HG02973 (cell line): ENCODE data around the gene UBE2L3.
A peak's percentile ranks its signal among the peaks of the same experiment; 100 is the strongest.
"Not testable (repeated sequence)": the region's sequence is repeated elsewhere in the genome, so short reads cannot be mapped to it uniquely, and the experiment has no call there.

Experiments
- ATAC-seq: cut with Tn5 transposase; IDR thresholded peaks from one replicate; pipeline ENCODE4 v1.9.1; 2021; ENCODE audit warnings: moderate library complexity; ENCODE audit not compliant: unreplicated experiment

Gene UBE2L3

DNA sequence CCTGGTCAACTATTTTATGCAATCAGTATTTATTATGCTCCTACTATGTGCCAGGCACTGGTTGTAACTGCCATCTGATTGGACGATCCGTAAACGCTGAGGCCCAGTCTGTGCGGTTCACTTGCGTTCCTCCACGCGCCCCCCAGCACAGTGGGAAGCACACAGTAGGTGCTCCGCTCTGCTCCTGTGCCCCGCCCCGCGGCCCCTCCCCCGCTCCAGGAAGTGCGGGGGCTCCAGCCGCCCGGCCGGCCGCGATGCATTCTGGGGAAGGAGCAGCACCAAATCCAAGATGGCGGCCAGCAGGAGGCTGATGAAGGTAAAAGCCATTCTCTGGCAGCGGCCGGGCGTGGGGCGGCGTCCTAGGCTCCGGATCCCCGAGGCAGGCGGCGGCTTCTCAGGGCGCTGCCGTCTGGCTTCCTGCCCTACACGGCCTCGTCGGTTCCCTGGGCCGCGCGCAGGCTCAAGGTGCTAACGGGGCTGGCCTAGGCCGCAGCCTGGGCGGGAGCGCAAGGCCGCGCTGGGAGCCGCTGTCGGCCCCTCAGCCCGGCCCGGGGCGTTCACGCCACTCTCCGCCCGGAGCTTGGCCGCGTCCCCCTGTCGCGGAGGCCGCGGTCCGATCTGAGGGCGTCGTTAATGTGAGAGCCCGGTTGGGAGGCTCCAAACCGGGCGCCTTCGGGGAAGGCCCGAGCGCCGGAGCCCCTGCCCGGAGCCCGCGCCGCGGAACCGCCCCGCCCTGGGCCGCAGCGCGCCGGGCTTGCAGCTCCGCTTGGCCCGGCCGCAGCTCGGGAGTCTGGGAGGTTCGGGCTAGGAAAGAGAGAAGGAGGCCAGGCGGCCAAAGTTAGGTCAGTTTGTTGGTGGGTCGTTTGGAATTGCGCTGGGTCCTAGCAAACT is at the start of gene UBE2L3:
TSS of gene UBE2L3 (plus strand) at position 259 of the 891 bp plus-strand sequence. CDS start at position 290, 31 bp downstream.
- ATAC-seq: no peak

DNA sequence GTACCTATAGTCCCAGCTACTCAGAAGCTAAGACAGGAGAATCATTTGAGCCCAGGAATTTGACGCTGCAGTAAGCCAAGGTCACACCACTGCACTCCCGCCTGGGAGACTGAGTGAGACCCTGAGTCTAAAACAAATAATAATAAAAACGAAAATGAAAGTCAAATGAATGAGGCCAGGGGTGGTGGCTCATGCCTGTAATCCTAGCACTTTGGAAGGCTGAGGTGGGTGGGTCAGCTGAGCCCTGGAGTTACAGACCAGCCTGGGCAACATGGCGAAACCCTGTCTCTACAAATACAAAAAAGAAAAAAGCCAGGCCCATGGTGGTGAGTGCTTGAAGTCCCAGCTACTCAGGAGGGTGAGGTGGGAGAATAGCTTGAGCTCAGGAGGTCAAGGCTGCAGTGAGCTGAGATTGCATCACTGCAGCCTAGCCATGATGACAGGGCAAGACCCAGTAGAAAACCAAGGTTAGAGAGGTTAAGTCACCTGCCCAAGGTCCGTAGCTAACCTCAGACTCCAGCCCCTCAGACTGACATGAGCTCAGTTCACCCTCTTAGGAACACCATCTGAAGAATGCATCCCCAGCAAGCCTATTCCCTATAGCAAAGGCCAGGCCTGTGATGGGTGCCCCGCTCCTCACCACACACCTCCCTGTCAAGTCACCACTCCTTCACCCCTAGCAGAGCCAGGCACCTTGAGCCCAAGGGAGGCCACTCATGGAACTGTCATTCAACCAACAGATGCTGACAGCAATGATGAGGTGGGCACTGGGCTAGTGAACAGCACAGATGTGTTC is 40.6 kb upstream of the UBE2L3 start:
- ATAC-seq: not testable (repeated sequence)

DNA sequence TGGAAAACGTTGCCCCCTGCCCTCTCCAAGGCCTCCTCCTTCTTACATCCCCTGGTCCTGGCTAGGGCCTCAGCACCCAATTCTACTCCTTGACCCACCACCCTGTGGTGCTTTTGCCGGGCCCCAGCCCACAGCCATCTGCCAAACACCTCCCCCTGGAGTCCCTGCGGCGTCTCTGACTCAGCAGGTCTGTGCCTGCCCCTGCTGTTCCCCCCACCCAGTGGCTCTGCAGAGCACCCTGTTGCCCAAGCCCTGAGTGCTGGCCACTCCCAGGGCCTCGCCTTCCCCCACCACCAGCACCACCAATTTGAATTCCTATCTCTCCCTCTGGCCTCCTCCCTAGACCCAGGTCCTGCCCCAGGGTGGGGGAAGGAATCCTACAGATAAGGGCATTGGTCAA is 36.0 kb upstream of the UBE2L3 start:
- not testable (repeated sequence) for ATAC-seq

DNA sequence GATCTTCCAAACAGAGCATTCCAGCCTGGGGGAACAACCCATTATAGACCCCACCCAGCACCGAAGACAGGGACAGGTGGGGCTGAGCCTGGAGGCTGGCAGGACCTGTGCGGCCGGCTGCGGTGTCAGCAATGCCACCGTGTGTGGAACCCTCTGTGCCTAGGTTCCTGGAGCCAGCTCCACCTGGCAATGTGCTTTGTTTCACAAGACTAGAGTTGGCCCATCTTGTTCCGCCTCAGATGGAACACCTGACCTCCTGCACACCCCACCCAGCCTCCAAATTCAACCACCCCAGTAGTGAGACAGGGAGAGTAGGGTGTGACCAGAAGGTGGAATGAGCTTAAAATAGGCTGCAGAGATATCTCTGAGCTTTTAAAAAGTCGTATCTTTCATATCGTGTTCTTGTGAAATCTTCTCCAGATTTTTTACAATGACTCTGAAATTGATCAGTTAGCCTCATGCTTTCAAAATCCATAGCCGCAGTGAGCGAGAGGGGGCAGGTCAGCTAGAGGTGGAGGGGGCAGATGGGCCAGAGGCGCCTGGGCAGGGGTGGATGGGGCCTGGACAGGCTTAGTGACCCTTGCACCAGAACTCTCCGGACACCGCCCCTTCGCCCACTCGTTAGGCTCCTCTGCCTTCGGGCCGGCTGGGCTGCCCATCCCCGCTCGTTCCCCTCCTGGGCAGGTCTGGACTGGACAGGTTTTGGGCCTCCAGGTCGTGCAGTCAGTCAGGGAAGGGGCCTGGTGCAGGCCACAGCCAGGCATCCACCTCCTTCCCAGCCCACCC is 34.5 kb upstream of the UBE2L3 start:
- not testable (repeated sequence) for ATAC-seq

DNA sequence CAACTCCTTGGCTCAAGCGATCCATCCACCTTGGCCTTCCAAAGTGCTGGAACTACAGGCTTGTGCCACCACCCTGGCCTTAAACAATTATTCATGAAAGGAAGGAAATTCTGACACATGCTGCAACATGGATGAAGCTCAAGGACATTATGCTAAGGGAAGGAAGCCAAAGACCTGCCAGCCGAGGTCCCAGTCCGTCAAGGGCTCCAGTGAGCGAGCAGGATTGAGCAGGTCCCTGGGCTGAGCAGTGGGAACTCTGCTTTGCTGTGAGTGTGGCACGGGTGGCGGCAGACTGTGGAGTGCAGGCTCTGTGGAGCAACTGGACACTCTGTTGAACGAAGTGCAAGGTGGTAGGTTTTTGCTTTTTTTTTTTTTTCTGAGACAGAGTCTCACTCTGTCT is 27.7 kb upstream of the UBE2L3 start:
- not testable (repeated sequence) for ATAC-seq

DNA sequence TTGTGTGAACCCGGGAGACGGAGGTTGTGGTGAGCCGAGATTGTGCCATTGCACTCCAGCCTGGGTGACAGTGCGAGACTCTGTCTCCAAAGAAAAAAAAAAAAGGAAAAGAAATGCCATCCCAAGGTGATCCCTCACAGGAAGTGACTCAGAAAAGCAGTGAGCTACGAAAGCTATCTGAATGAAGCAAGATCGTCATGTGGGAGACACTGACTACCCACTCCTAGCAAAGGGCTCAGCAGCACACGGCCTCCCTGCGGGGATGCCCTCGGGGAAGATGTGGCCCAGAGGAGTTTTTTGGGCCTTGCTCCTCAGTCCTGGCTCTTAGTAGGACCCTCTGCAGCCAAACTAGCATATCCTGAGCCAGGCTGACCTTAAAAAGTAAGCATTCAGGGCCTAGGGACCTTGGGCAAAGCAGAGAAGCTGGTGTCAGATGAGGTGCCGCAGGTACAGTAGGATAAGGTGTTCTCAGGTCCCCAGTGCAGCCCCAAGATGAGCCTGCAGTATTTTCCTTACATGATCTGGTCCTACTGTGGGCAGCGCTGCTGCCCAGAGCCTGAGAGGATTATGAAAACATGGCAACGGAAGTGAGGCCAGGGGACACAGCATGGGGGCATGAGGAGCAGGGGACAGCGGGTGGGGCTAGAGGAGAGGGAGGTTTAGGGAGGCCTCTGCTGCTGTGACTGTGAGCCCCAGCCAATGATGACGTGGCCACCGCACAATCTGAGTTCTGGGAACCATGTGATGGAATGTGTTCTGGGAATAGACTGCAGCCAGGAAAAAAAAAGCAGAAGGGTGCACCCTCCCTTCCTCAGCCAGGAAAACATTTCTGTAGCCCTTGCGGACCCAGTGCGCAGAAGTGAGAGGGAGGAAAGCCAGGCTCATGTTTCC is 22.8 kb upstream of the UBE2L3 start:
- ATAC-seq: not testable (repeated sequence)

DNA sequence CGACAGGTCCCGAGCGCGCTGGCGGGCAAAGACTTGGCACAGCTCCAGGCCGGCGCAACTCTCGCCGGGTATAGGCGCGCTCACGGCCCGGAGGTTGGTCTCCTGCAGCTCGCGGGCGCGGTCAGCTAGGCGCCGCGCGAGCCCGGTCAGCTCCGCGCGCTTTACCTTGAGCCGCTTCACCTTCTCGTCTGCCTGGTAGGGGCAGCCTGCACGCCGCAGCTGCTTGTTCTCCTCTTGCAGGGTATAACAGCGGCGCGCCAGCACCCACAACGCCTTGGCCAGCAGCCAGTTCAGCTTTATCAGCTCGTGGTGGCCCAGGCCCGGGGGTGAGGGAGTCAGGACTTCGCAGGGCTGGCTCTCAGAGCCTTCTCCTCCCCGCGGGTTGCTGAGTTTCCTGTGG is 18.0 kb upstream of the UBE2L3 start:
- ATAC-seq: not testable (repeated sequence)

DNA sequence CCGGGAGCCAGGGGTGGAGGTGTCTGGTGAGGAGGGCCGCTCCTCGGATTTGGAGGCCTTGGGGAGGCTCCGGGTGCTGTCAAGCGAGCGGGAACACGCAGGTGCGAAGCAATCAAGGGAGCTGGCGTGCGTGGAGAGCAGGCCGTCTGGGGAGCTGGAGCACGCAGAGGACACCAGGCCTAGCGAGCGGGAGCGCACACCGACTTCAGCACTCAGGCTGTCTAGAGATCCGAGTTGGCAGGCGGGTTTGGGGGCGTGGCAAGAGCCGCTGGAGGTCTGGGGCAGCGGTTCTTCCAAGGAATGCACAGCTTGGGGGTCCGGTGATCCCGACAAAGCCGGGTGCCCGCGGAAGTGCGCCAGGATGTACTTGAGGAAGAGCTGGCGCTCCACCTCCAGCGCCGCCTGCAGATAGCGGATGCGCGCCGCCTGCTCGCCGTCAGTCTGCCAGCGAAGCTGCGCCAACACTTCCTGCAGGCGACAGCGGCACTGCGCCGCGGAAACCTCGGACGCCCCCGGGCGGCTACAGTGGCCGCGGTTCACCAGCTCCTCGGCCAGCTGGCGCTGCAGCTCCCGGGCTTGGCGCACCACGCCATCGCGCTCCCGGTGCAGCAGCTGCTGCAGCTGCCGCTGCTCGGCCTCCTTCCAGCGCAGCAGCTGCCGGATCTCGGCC is 17.4 kb upstream of the UBE2L3 start:
- peak; percentile 76 for ATAC-seq

DNA sequence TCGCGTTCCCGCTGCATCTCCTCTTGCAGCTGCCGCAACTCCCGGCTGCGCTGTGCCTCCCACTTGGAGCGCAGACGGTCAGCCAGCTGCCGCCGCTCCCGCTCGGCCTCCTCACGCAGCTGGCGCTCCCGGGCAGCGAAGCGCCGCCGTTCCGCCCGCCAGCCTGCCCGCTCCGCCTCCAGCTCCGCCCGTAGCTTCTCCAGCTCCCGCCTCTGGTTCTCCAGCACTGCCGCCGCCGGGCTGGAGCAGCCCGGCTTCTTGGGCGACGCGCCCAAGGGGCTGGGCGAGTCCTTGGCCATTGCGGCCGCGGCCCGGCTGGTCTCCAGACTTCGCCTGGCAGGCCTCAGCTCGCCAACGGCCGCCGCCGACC is 16.9 kb upstream of the UBE2L3 start:
- peak; percentile 26 for ATAC-seq

DNA sequence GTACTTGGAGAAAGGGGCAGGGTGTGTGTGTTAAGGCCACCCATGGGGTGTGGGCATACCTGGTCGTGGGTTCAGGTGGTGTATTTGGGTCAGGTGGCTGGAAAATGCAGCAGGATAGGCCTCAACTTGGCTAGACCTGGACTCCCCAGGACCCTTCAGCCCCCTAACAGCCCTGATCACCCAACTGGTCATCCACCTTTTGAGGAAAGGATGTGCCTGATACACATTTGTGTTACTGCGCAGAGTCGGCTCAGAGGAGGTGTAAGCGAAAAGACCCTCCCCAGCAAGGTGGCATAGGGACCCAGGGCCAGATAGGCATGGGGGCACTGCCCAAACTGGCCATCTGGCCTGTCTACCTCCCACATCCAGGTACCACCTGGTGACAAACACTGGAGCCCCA is 16.2 kb upstream of the UBE2L3 start, which contains the start of gene RIMBP3C:
TSS of gene RIMBP3C (minus strand) at position 101 of the 400 bp plus-strand sequence. CDS start 485 bp downstream, outside the sequence.
- ATAC-seq: not testable (repeated sequence)

DNA sequence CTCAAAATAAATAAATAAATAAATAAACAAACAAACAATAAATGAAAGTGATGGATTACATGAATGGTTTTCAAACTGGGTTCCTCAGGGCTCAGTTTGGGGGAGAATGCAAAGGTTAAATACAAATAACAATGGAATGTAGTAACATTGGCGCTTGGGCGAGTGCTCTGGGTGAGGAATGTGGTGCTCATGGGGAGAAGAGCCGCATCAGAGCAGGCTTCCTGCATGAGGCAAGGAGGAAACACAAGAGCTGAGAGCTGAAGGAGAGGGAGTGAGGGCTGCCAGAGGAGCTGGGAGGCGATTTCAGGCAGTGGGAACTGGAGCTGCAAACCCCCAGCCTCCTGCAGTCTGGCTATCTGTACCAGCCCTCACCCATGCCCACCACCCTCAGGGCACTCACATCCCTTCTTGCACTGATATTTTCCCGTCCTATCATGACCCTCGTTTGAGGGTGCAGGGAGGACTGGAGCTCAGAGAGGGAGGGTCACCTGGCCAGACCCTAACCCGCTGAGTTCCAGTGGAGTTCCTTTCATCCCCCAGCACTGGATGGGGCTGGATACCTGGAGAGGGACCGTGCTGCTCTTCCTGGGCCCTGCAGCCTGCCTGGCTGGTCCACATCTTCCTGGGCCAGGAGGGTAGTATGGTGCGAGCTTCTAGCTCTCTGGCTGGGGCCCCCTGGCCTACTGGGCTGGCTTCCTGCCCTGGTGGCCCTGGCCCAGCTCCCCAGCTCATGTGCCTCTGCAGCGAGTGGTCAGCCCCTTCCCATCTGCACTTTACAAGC is 8.0 kb upstream of the UBE2L3 start:
- not testable (repeated sequence) for ATAC-seq

DNA sequence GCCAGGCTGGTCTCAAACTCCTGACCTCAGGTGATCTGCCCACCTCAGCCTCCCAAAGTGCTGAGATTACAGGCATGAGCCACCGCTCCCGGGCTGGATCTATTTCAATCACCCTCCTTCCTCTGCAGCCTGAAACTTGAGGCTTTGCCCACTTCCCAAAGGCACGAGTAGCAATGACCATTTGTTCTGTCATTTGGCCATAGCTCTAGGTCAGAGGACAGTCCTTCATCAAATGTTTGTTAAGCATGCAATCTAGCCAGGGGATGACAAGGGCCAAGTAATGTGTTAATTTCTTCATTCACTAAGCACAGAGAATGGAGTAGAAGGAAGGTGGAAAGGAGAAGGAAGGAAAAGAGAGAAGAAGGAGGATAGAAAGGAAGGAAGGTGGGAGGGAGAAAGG is 6.9 kb upstream of the UBE2L3 start:
- ATAC-seq: not testable (repeated sequence)

DNA sequence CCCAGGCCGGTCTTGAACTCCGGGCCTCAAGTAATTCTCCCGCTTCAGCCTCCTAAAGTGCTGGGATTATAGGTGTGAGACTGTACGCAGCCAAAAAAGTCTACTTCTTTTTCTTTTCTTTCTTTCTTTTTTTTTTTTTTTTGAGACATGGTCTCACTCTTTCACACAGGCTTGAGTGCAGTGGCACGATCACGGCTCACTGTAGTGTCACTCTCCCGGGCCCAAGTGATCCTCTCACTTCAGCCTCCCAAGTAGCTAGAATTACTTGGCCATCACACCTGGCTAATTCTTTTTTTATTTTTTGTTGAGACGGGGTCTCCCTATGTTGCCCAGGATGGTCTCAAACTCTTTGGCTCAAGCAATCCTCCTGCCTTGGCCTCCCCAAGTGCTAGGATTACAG is 3.6 kb upstream of the UBE2L3 start:
- ATAC-seq: no peak

DNA sequence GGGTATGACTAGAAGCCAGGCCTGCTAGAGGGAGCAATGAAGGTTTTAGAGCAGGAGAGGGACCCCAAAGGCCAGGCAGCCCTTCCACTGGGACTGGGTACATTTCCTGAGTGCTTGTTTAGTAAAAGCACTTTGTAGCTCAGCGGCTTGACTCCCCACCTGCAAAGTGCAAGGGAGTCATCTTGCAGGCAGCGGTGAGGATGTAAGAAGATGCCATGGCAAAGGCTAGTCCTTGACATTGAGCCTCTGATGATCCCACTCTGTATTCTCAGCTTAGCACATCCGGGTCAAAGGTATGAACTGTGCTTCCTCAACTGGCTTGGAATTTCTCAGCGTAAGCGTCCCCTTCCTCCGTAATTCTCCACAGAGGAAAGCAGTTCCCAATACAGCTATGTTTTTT is 3.1 kb upstream of the UBE2L3 start:
- no peak for ATAC-seq

DNA sequence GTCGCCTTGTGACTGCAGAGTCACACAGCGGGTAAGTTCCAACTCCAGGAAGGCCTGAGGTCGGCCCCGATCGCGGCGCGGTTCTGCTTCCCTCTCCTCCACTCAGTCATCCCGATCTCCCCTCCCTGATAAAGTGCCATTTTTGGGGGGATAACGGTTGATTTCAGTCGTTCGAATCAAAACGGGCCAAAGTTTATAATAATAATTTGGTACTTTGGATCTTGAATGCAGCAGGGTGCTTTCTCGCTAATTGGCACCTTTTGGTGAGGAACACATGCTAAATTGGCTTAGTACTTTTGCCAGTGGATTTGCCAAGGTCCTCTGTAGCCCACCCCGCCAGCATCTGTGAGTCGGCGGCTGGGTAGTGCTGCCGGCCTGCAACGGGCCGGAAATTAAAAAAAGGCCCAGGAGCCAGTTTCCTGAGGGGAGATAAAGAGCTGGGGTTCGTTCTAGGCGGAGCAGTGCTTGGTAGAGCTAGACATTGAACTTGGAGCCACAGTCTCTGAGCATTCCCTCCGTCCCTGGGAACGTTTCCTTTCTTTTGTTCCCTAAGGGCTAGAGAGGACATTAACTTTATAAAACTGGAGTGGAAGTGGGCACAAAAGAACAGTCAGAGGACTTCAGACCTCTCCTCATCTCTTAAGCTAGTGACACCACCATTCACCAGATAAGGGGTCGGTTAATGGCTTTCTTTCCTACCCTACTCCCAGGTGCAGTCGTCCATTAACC is 997 bp downstream of the UBE2L3 start:
- no peak for ATAC-seq

DNA sequence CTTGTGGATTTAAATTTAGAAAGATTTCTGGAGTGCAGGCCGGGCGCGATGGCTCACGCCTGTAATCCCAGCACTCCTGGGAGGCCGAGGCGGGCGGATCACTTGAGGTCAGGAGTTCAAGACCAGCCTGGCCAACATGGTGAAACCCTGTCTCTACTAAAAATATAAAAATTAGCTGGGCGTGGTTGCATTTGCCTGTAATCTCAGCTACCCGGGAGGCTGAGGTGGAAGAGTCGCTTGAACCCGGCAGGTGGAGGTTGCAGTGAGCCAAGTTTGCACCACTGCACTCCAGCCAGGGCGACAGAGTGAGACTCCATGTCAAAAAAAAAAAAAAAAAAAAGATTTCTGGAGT is 1.5 kb downstream of the UBE2L3 start:
- not testable (repeated sequence) for ATAC-seq

DNA sequence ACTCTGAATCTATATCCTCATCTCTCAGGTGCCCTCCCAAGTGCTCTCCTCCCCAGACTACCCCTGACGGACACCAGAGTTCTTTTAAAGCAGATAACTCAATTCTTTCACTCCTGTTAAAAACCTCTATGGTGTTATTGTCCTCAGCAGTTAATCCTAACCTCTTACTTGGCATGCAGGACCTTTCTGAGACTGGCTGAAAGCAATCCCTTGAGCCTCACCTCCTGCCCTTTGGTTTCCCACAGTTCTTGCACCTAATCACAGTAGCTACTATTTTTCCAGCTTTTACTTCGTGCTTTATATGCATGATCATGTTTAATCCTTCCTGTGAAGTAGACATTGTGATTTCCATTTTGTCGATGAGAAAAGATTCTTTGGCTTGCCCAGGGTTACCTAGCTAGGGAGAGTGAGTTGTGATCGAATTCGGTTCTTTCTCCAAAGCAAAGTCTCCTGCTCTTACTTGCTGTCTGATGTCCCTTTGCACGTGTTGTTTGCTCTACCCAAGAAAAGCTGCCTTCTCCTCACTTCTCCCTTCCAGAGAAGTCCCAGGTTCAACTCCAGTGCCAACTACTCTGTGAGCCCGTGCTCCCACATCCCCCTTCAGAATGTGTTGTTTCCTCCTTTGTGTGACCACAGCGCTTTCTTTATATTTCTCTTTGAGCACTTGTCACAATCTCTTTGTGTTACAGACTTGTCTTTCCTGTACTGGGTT is 2.1 kb downstream of the UBE2L3 start:
- no peak for ATAC-seq
